ENCODE measurements around the gene RAD51B.

The RAD51B gene

DNA sequence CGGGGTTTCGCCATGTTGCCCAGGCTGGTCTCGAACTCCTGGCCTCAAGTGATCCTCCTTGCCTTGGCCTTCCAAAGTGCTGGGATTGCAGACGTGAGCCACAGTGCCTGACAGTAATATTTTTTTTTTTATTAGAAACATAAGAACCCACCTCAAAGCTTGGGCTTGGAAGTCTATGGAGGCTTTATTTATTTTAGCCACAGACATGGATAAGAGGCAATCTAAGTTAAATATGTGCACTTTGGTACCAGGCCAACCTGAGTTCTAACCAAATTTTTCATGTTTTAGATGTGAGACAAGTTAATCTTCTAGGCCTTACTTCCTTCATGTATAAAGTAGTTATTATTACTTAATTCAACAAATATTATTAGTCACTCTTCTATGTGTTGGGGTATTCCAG, 96.9 kb downstream of the RAD51B start:
- TF ChIP-seq, protein P1, sequence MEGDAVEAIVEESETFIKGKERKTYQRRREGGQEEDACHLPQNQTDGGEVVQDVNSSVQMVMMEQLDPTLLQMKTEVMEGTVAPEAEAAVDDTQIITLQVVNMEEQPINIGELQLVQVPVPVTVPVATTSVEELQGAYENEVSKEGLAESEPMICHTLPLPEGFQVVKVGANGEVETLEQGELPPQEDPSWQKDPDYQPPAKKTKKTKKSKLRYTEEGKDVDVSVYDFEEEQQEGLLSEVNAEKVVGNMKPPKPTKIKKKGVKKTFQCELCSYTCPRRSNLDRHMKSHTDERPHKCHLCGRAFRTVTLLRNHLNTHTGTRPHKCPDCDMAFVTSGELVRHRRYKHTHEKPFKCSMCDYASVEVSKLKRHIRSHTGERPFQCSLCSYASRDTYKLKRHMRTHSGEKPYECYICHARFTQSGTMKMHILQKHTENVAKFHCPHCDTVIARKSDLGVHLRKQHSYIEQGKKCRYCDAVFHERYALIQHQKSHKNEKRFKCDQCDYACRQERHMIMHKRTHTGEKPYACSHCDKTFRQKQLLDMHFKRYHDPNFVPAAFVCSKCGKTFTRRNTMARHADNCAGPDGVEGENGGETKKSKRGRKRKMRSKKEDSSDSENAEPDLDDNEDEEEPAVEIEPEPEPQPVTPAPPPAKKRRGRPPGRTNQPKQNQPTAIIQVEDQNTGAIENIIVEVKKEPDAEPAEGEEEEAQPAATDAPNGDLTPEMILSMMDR (IDR thresholded peaks at IDR 0.05) = no peak

DNA sequence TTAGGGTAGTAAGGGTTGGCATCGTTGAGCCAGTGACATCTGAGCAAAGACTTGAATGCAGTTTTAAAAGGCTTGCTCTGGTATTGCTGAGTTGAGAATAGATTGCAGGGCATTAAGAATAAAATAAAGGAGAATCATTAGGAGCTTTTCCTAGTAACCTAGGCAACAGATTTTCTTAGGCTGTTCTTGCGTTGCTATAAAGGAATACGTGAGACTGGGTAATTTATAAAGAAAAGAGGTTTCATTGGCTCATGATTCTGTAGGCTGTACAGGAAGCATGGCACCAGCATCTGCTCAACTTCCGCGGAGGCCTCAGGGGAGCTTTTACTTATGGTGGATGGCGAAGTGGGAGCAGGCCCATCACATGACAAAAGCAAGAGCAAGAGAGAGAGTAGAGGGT, 97.4 kb downstream of the RAD51B start:
- TF ChIP-seq, protein P1 (IDR thresholded peaks at IDR 0.05) = no peak

GRCh38 chr14:67918838-67919237, 99.3 kb downstream of the RAD51B start:
- TF ChIP-seq, protein P1 (IDR thresholded peaks at IDR 0.05) = no peak

DNA sequence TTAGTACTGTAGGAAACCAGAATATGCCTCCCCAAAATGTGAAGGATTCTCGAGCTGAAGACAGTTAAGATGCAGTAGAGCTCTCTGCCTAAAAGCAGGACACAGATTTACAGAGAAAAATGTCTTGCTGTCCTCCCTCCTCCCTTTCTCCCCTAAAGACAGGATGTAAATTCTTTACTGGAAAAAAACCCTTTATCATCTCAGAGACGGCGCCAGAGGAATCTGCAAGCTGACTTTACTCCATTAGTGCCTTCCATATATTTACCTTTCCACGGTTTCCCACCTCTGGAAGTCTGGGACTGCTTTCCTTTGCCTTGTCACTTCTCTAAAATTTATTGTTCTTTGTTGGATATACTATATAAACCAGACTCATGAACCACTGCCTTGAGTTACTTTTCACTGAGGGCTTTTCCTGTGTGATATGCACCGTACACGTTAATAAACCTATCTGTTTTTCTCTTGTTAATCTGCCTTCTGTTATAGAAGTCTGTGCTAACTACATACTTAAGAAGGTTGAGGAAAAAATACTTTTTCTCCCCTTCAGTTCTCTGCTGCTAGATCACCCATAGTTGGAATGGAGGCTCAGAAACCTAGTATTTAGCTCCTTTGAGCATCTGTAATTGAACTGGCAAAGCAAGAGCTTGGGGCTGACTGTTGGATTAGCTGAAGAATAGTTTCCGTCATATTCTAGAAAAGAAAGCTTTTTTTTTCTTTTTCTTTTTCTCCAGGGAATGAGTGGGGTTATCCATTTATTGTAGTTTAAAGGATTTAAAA, 99.9 kb downstream of the RAD51B start:
- TF ChIP-seq, protein P1 (IDR thresholded peaks at IDR 0.05) = no peak

- TF ChIP-seq, protein P1 (IDR thresholded peaks at IDR 0.05) = no peak
Measured at GRCh38 chr14:67926821-67927220, 107.2 kb downstream of the RAD51B start.

DNA sequence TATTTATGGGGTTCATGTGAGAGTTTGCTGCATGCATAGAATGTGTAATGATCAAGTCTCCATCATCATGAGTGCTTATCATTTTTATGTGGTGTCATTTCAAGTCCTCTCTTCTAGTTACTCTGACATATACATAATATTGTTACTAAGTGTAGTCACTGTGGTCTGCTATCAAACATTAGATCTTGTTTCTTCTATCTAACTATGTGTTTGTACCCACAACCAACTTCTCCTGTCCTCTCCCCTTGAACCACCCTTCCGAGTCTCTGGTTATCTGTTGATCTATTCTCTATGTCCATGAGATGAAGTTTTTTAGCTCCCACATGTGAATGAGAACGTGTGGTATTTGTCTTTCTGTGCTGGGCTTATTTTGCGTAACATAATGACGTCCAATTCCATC, 107.7 kb downstream of the RAD51B start:
- TF ChIP-seq, protein P1 (IDR thresholded peaks at IDR 0.05) = no peak

- TF ChIP-seq, protein P1 (IDR thresholded peaks at IDR 0.05) = no peak
Measured at GRCh38 chr14:67928375-67928774, 108.8 kb downstream of the RAD51B start.
